ENCODE measurements around the gene HTRA3.

HTRA3 gene

GRCh38 chr4:8315435-8316250 lies 46.1 kb downstream of the HTRA3 start:
- no peak for DNase-seq

- no peak for DNase-seq
Observed at GRCh38 chr4:8316251-8316771, 46.8 kb downstream of the HTRA3 start.

GRCh38 chr4:8316911-8317351 lies 47.4 kb downstream of the HTRA3 start:
- no peak for DNase-seq

GRCh38 chr4:8317474-8317873 lies 47.9 kb downstream of the HTRA3 start:
- no peak for DNase-seq

- DNase-seq: no peak
Observed at GRCh38 chr4:8318509-8318908, 49.0 kb downstream of the HTRA3 start.

- no peak for DNase-seq
Observed at GRCh38 chr4:8319061-8319460, 49.5 kb downstream of the HTRA3 start.

GRCh38 chr4:8319731-8320385 lies 50.3 kb downstream of the HTRA3 start:
- peak; percentile 51 for DNase-seq

GRCh38 chr4:8320386-8320750 lies 50.8 kb downstream of the HTRA3 start:
- no peak for DNase-seq

GRCh38 chr4:8321220-8321619 lies 51.7 kb downstream of the HTRA3 start:
- no peak for DNase-seq

- DNase-seq: no peak
Observed at GRCh38 chr4:8321771-8322170, 52.2 kb downstream of the HTRA3 start.

GRCh38 chr4:8322794-8323704 lies 53.5 kb downstream of the HTRA3 start:
- no peak for DNase-seq

- DNase-seq: no peak
Observed at GRCh38 chr4:8323947-8324555, 54.5 kb downstream of the HTRA3 start.

GRCh38 chr4:8324640-8325239 lies 55.2 kb downstream of the HTRA3 start:
- no peak for DNase-seq

- no peak for DNase-seq
Observed at GRCh38 chr4:8325291-8325973, 55.9 kb downstream of the HTRA3 start.

GRCh38 chr4:8326206-8326605 lies 56.7 kb downstream of the HTRA3 start:
- DNase-seq: no peak

- DNase-seq: no peak
Observed at GRCh38 chr4:8328456-8328855, 58.9 kb downstream of the HTRA3 start.

GRCh38 chr4:8328866-8329559 lies 59.5 kb downstream of the HTRA3 start:
- DNase-seq: no peak

GRCh38 chr4:8329560-8329858 lies 60.0 kb downstream of the HTRA3 start:
- DNase-seq: no peak

- DNase-seq: no peak
Observed at GRCh38 chr4:8329859-8330761, 60.6 kb downstream of the HTRA3 start.
